ENCODE data around the gene NUDCD2.
A peak's percentile ranks its signal among the peaks of the same experiment; 100 is the strongest.

NUDCD2 gene

GRCh38 chr5:163505368-163506094 lies 45.6 kb upstream of the NUDCD2 start, which contains the start of gene MAT2B:
Gene MAT2B (plus strand): TSS chr5:163505619. CDS start chr5:163505687, 68 bp downstream.
- H3K4me3 Mint-ChIP-seq: peak within 1 kb of the TSS; percentile 98
- H3K36me3 Mint-ChIP-seq (ENCODE audit: low read depth): peaks cover 27% of the 10 kb centered on the region
- no peaks in the 10 kb centered on the region for H3K9me3 Mint-ChIP-seq
- peaks cover 46% of the 10 kb centered on the region for H3K4me1 Mint-ChIP-seq
- peak within 1 kb of the TSS; percentile 99 for H3K27ac Mint-ChIP-seq
- peak; percentile 95 for DNase-seq
- no peaks in the 10 kb centered on the region for H3K27me3 Mint-ChIP-seq (ENCODE audit: low read depth, poor library complexity)
- peak; percentile 29 for TF ChIP-seq CTCF (IDR thresholded peaks at IDR 0.05)

- Mint-ChIP-seq H3K36me3 (ENCODE audit: low read depth) (peaks cover 24% of the 10 kb centered on the region), H3K4me1 (peaks cover 46% of the 10 kb centered on the region), H3K4me3 (peak overlapping the region; percentile 98), H3K9me3 (no peaks in the 10 kb centered on the region), H3K27ac (peak overlapping the region; percentile 99), H3K27me3 (ENCODE audit: low read depth, poor library complexity) (no peaks in the 10 kb centered on the region)
- no peak for TF ChIP-seq CTCF (IDR thresholded peaks at IDR 0.05)
- DNase-seq: no peak
Observed at GRCh38 chr5:163505049-163505367, 45.1 kb upstream of the NUDCD2 start.

GRCh38 chr5:163504079-163504931 lies 44.4 kb upstream of the NUDCD2 start:
- no peak for TF ChIP-seq CTCF (IDR thresholded peaks at IDR 0.05)
- peak overlapping the region; percentile 99 for H3K27ac Mint-ChIP-seq
- H3K27me3 Mint-ChIP-seq (ENCODE audit: low read depth, poor library complexity): no peaks in the 10 kb centered on the region
- H3K36me3 Mint-ChIP-seq (ENCODE audit: low read depth): peaks cover 18% of the 10 kb centered on the region
- peak overlapping the region; percentile 98 for H3K4me3 Mint-ChIP-seq
- peak; percentile 23 for DNase-seq
- H3K9me3 Mint-ChIP-seq: no peaks in the 10 kb centered on the region
- peaks cover 42% of the 10 kb centered on the region for H3K4me1 Mint-ChIP-seq

- TF ChIP-seq CTCF (IDR thresholded peaks at IDR 0.05): no peak
- H3K27ac Mint-ChIP-seq: peak overlapping the region; percentile 99
- peaks cover 33% of the 10 kb centered on the region for H3K4me1 Mint-ChIP-seq
- no peaks in the 10 kb centered on the region for H3K9me3 Mint-ChIP-seq
- peaks cover 9% of the 10 kb centered on the region for H3K36me3 Mint-ChIP-seq (ENCODE audit: low read depth)
- peak; percentile 40 for DNase-seq
- no peaks in the 10 kb centered on the region for H3K27me3 Mint-ChIP-seq (ENCODE audit: low read depth, poor library complexity)
- H3K4me3 Mint-ChIP-seq: peak overlapping the region; percentile 98
Observed at GRCh38 chr5:163503106-163504078, 43.5 kb upstream of the NUDCD2 start.

GRCh38 chr5:163502521-163502920 lies 42.6 kb upstream of the NUDCD2 start:
- no peak for DNase-seq
- peaks cover under 1% of the 10 kb centered on the region for H3K36me3 Mint-ChIP-seq (ENCODE audit: low read depth)
- no peaks in the 10 kb centered on the region for H3K9me3 Mint-ChIP-seq
- peak overlapping the region; percentile 98 for H3K4me3 Mint-ChIP-seq
- H3K4me1 Mint-ChIP-seq: peaks cover 24% of the 10 kb centered on the region
- no peak for TF ChIP-seq CTCF (IDR thresholded peaks at IDR 0.05)
- H3K27me3 Mint-ChIP-seq (ENCODE audit: low read depth, poor library complexity): no peaks in the 10 kb centered on the region
- peak overlapping the region; percentile 99 for H3K27ac Mint-ChIP-seq
